ENCODE data around the gene SNX24.

Gene SNX24

DNA sequence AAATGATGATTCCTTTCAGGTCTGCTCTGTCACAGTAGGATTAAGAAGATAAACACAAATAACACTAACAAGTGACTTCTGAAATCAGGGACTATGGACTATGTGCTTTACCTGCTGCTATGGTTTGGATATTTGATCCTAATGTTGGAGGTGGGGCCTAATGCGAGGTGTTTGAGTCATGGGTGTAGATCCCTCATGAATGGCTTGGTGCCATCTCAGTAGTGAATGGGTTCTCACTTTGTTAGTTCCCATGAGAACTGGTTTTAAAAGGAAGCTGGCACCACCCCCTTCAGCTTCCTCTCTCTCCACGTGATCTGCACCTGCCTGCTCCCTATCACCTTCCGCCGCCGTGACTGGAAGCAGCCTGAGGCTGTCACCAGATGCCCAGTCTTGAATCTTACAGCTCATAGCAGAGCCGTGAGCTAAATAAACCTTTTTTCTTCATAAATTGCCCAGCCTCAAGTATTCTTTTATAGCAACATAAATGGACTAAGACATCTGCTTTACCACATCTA is 187.8 kb downstream of the SNX24 start:
- no peak for DNase-seq

DNA sequence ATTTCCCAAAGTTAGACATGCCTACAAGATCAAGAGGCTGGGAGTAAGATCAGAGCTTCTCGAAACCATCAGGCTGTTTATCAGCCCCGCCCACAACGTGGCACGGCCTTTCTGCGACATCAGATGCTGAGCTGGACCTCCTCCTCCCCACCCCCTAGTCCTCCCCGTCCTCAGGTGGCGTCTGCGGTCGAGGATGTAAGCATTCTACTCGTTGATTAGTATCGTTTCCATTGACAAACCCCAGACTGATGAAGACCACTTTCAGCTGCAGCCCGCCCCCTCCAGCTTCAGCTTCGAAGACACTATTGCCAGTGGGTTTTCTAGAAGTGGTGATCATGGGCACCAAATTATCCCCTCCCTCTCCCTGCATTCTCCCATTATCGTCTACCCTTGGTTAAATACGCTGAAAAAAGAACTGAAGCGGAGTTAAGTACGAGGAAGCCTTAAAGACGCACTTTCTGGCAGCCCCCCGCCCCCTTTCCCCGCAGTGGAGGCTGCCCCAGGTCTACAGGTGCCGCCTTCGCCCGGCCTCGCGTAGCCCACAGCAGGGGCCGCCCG is 190.0 kb downstream of the SNX24 start:
- DNase-seq: peak; percentile 48

DNA sequence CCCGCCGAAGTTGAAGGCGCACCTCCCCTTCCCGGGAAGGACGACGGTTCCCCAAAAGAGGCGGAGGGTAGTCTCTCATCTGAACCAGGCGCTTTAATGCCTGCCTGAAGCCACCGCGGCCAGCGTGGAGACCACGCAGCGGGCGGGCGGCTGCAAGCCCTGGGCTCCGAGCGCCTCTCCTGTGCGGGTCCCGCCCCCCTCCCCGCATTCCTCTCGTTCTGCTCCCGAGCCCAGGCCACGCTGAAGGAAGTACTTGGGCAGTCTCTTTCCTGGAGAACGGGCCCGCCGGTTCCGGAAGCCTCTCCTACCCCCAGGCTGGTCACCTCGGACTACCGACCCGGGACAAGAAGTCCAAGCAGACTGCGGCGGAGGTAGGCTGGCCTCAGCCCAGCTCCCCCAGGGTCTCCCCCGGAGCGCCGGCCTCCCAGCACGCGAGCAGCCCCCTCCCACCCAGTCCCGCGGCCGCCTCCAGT is 190.5 kb downstream of the SNX24 start:
- peak; percentile 15 for DNase-seq

DNA sequence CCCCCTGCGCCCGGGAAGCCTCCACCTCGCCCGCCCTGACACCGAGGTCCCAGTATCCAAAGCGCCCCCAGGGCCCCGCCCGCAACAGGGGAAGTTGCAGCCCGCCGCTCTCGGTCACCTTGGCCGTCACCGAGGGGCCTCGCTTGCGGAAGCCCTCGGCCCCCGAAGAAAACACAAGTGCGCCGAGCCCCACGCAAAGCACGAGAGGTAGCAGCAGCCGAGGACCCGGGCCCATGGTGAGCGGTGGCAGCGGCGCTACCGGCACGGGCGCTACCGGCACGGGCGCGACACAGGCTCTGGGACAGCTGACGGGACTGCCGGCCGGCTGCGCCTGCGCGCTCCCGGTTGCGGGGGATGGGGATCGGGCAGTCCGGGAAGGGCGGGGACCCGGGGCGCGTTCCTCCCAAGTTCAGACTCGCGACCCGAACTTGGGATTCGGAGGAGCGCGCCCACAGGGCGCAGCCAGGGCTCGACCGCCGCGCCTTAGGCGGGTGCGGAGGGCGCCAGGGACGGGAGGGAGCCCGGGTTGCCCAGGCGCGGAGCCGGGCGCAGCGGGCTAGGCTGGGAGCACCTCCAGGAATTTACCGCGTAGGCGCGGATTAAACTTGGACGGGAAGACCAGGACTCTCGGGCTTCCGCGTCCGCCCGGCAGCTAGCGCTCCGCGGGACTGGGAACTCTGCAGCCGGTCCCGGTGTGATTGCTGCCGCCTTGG is 191.1 kb downstream of the SNX24 start, which contains the start of gene PPIC:
TSS of gene PPIC (minus strand) at position 335 of the 713 bp plus-strand sequence. CDS start at position 235, 100 bp downstream.
- peak; percentile 48 for DNase-seq

DNA sequence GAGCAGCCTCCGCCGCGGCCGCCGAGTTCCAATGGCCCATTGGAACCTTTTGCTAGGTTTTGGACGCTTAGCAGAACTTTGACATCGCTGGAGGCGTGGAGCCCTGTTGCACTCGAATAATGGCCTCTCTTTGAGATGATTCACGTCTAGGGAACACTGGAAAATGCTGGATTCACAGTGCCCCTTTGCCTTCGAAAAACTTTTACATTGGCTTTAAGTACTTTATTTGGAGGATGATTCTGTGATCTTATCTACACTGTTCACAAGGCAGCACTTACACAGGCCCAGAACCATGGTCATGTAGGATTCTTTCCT is 191.6 kb downstream of the SNX24 start:
- DNase-seq: no peak

DNA sequence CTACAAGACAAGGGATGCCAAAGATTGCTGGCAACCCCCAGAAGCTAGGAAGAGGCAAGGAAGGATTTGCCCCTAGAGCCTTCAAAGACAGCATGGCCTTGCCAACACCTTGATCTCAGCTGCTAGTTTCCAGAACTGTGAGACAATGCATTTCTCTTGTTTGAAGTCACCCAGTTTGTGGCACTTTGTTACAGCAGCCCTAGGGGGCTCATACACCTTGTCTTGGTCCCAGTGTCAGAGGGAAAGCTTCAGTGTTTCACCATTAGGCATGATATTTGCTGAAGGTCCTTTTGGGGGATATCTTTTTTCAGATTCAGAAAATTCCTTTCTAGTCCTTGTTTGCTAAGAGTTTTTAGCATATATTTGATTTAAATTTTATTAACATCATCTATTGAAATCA is 194.3 kb downstream of the SNX24 start:
- DNase-seq: no peak

DNA sequence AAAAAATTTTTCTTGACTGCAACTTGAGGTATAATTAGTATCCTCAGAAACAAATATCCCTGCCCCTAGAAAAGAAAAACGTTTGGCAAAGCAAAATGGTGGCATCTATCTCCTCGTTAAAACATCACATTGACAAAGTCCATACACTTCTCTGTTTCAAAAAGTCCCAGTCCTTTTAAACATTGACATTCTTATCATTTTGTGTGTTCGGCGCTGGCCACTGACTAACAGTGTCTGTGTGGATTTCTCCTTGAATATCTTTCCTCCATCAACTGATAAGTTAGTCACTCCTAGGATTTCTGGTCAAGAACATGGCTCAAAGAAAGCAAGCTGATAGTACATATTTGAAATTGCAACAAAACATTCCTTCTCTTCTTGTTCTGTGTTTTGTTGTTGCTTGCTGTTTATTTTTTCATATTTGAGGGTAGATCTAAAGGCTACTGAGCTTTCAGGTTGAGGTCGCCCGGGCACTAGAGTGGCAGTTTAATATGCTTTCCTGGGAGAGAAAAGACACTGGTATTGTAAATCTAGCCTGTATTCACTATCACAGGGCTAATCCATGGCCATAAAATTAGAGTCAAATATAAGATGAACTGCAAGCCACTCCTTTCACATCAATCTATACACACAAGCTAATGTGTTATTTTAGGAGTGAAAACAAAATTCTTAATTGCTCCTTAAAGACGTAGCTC is 199.7 kb downstream of the SNX24 start:
- DNase-seq: no peak

DNA sequence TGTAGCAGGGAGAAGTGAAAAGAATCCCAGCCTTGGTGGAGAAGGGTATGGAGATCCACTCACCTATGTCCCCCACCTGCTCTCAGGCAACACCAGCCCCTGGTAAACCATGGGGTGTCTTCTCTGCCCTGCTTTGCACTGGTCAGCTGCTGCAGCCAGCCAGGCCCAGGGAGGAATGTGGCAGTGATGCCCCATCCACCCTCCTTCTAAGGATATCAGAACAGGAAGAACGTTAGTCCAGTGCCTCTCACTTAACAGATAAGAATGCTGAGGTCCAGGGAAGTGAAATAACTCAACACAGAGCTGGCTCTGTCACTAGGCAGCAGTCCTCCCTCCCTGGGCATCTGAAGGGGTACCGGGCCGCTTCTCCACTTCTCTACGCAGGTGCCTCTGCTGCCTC is 200.8 kb downstream of the SNX24 start:
- no peak for DNase-seq

DNA sequence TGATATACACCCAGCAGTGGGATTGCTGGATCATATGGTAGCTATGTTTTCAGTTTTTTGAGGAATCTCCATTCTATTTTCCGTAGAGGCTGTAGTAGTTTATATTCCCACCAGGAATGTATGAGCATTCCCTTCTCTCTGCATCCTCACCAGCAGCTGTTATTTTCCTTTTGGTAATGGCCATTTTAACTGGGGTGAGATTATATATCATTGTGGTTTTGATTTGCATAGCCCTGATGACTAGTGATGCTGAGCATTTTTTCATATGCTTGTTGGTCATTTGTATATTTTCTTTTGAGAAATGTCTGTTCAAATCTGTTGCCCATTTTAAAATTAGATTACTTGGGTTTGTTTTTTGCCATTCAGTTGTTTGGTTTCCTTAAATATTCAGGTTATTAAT is 202.3 kb downstream of the SNX24 start:
- DNase-seq: no peak

DNA sequence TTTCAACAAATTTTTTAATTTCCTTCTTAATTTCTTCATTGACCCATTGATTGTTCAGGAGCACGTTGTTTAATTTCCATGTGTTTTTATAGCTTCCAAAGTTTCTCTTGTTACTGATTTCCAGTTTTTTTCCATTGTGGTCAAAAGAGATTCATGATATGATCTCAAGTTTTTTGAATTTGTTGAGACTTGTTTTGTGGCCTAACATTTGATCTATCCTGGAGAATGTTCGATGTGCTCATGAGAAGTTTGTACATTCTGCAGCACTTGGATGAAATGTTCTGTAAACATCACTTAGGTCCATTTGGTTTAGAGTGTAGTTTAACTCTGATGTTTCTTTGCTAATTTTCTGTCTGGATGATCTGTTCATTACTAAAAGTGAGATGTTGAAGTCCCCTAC is 205.8 kb downstream of the SNX24 start:
- DNase-seq: no peak
